Measurements from ENCODE around the gene SLC44A5.

GRCh38 chr1:75472971-75473603, 137.8 kb downstream of the SLC44A5 start:
- TF ChIP-seq CTCF (conservative IDR thresholded peaks at IDR 0.05 in 1 of 2, IDR thresholded peaks at IDR 0.05 in 1 of 2; ENCODE audit: extremely low read depth in 1 of 2, insufficient read depth in 1 of 2, low read depth in 1 of 2, low read length in 2 of 2) (no peak), EZH2 (IDR thresholded peaks at IDR 0.05; ENCODE audit: borderline replicate concordance, low read length) (no peak)

Measured in mammary epithelial cell (primary cell).